Measurements from ENCODE around the gene ABAT. TPM values are rescaled to one million over a fixed set of nuclear protein-coding genes. Genes with fewer than 3 reads are reported as not detected.

The ABAT gene
- total RNA-seq, 2 donors from 2014 or later, result 9.3 to 9.8 TPM

- peaks cover 3% of the 10 kb centered on the region for H3K36me3 ChIP-seq
- peaks cover 5% of the 10 kb centered on the region for H3K9me3 ChIP-seq
- no peak for TF ChIP-seq CTCF (IDR thresholded peaks at IDR 0.05)
- H3K27ac ChIP-seq, result no peak overlapping the region
- H3K4me1 ChIP-seq (ENCODE audit: control insufficient read depth in 1 of 2, low read depth in 2 of 2), result no peaks in the 10 kb centered on the region
- DNase-seq (ENCODE audit: low spot score) (no peak), ATAC-seq (ENCODE audit: insufficient number of reproducible peaks, low FRiP score, low read depth) (no peak)
- H3K27me3 ChIP-seq (replicated peaks; ENCODE audit: insufficient read depth), result no peaks in the 10 kb centered on the region
- no peak overlapping the region for H3K4me3 ChIP-seq
Observed at GRCh38 chr16:8716052-8716451, 41.6 kb downstream of the ABAT start.

GRCh38 chr16:8716592-8716991 is 42.2 kb downstream of the ABAT start:
- H3K9me3 ChIP-seq, result peaks cover 5% of the 10 kb centered on the region
- no peak for ATAC-seq (ENCODE audit: insufficient number of reproducible peaks, low FRiP score, low read depth)
- no peaks in the 10 kb centered on the region for H3K4me1 ChIP-seq (ENCODE audit: control insufficient read depth in 1 of 2, low read depth in 2 of 2)
- DNase-seq (ENCODE audit: low spot score), result no peak
- TF ChIP-seq CTCF (IDR thresholded peaks at IDR 0.05), result no peak
- H3K4me3 ChIP-seq, result no peak overlapping the region
- H3K27ac ChIP-seq, result no peak overlapping the region
- H3K27me3 ChIP-seq (replicated peaks; ENCODE audit: insufficient read depth), result no peaks in the 10 kb centered on the region
- H3K36me3 ChIP-seq, result peaks cover 3% of the 10 kb centered on the region

- Histone ChIP-seq H3K4me3 (no peak overlapping the region), H3K27me3 (replicated peaks; ENCODE audit: insufficient read depth) (no peaks in the 10 kb centered on the region), H3K9me3 (peaks cover 5% of the 10 kb centered on the region), H3K27ac (no peak overlapping the region), H3K4me1 (ENCODE audit: control insufficient read depth in 1 of 2, low read depth in 2 of 2) (no peaks in the 10 kb centered on the region), H3K36me3 (peaks cover 3% of the 10 kb centered on the region)
- ATAC-seq (ENCODE audit: insufficient number of reproducible peaks, low FRiP score, low read depth) (no peak), DNase-seq (ENCODE audit: low spot score) (no peak)
- TF ChIP-seq CTCF (IDR thresholded peaks at IDR 0.05), result no peak
Observed at GRCh38 chr16:8717469-8717868, 43.1 kb downstream of the ABAT start.

GRCh38 chr16:8717892-8718415 is 43.5 kb downstream of the ABAT start:
- DNase-seq (ENCODE audit: low spot score) (no peak), ATAC-seq (ENCODE audit: insufficient number of reproducible peaks, low FRiP score, low read depth) (no peak)
- Histone ChIP-seq H3K4me1 (ENCODE audit: control insufficient read depth in 1 of 2, low read depth in 2 of 2) (no peaks in the 10 kb centered on the region), H3K27ac (no peak overlapping the region), H3K9me3 (peaks cover 5% of the 10 kb centered on the region), H3K4me3 (no peak overlapping the region), H3K36me3 (peaks cover 3% of the 10 kb centered on the region), H3K27me3 (replicated peaks; ENCODE audit: insufficient read depth) (no peaks in the 10 kb centered on the region)
- TF ChIP-seq CTCF (IDR thresholded peaks at IDR 0.05), result no peak

GRCh38 chr16:8718851-8719680 is 44.6 kb downstream of the ABAT start:
- Histone ChIP-seq H3K4me3 (no peak overlapping the region), H3K36me3 (peaks cover 2% of the 10 kb centered on the region), H3K27ac (no peak overlapping the region), H3K4me1 (ENCODE audit: control insufficient read depth in 1 of 2, low read depth in 2 of 2) (no peaks in the 10 kb centered on the region), H3K27me3 (replicated peaks; ENCODE audit: insufficient read depth) (no peaks in the 10 kb centered on the region), H3K9me3 (peaks cover 5% of the 10 kb centered on the region)
- TF ChIP-seq CTCF (IDR thresholded peaks at IDR 0.05), result no peak
- ATAC-seq (ENCODE audit: insufficient number of reproducible peaks, low FRiP score, low read depth), result no peak
- no peak for DNase-seq (ENCODE audit: low spot score)
